Measurements from ENCODE around the gene TNFRSF6B. TPM values are rescaled to one million over a fixed set of nuclear protein-coding genes. Genes with fewer than 3 reads are reported as not detected.
"Not testable (repeated sequence)": the region's sequence is repeated elsewhere in the genome, so short reads cannot be mapped to it uniquely, and the experiment has no call there.

Gene TNFRSF6B, protein sequence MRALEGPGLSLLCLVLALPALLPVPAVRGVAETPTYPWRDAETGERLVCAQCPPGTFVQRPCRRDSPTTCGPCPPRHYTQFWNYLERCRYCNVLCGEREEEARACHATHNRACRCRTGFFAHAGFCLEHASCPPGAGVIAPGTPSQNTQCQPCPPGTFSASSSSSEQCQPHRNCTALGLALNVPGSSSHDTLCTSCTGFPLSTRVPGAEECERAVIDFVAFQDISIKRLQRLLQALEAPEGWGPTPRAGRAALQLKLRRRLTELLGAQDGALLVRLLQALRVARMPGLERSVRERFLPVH
- not detected in 2 replicates for total RNA-seq
- long read RNA-seq = 0 reads

DNA sequence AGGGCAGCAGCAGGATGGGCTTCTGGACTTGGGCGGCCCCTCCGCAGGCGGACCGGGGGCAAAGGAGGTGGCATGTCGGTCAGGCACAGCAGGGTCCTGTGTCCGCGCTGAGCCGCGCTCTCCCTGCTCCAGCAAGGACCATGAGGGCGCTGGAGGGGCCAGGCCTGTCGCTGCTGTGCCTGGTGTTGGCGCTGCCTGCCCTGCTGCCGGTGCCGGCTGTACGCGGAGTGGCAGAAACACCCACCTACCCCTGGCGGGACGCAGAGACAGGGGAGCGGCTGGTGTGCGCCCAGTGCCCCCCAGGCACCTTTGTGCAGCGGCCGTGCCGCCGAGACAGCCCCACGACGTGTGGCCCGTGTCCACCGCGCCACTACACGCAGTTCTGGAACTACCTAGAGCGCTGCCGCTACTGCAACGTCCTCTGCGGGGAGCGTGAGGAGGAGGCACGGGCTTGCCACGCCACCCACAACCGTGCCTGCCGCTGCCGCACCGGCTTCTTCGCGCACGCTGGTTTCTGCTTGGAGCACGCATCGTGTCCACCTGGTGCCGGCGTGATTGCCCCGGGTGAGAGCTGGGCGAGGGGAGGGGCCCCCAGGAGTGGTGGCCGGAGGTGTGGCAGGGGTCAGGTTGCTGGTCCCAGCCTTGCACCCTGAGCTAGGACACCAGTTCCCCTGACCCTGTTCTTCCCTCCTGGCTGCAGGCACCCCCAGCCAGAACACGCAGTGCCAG is at the start of gene TNFRSF6B:
TSS of gene TNFRSF6B (plus strand) at position 25 of the 729 bp plus-strand sequence. CDS start at position 141, 116 bp downstream.
- TF ChIP-seq, protein P1, sequence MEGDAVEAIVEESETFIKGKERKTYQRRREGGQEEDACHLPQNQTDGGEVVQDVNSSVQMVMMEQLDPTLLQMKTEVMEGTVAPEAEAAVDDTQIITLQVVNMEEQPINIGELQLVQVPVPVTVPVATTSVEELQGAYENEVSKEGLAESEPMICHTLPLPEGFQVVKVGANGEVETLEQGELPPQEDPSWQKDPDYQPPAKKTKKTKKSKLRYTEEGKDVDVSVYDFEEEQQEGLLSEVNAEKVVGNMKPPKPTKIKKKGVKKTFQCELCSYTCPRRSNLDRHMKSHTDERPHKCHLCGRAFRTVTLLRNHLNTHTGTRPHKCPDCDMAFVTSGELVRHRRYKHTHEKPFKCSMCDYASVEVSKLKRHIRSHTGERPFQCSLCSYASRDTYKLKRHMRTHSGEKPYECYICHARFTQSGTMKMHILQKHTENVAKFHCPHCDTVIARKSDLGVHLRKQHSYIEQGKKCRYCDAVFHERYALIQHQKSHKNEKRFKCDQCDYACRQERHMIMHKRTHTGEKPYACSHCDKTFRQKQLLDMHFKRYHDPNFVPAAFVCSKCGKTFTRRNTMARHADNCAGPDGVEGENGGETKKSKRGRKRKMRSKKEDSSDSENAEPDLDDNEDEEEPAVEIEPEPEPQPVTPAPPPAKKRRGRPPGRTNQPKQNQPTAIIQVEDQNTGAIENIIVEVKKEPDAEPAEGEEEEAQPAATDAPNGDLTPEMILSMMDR (conservative IDR thresholded peaks at IDR 0.05) = no peak
- Mint-ChIP-seq H3K27me3 (ENCODE audit: low read depth) (peaks cover 13% of the 10 kb centered on the region), H3K36me3 (ENCODE audit: low read depth) (peaks cover 5% of the 10 kb centered on the region), H3K4me1 (no peaks in the 10 kb centered on the region), H3K4me3 (peak within 1 kb of the TSS; percentile 31), H3K27ac (ENCODE audit: unreplicated experiment) (no peak within 1 kb of the TSS), H3K9me3 (no peaks in the 10 kb centered on the region)
- DNase-seq (ENCODE audit: low read depth, low spot score) = no peak

DNA sequence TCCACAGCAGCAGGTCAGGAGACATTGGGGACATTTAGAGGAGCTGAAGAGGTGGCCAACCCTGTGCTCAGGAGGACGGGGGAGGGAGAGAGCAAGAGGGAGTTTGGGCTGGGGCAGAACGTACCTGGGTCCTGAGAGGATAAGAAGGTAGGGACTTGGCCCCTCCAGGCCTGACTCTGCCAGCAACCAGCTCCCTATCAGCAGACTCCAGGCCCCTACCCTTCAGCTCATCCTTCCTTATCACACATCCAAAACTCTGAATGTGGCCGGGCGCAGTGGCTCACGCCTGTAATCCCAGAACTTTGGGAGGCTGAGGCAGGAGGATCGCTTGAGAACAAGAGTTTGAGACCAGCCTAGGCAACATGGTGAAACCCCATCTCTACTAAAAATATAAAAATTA is 48.3 kb upstream of the TNFRSF6B start:
- H3K9me3 Mint-ChIP-seq = no peaks in the 10 kb centered on the region
- no peak for DNase-seq (ENCODE audit: low read depth, low spot score)
- TF ChIP-seq, protein P1 (conservative IDR thresholded peaks at IDR 0.05) = no peak
- peaks cover 6% of the 10 kb centered on the region for H3K4me1 Mint-ChIP-seq
- H3K4me3 Mint-ChIP-seq = peak overlapping the region; percentile 72
- no peaks in the 10 kb centered on the region for H3K27me3 Mint-ChIP-seq (ENCODE audit: low read depth)
- H3K27ac Mint-ChIP-seq (ENCODE audit: unreplicated experiment) = no peak overlapping the region
- H3K36me3 Mint-ChIP-seq (ENCODE audit: low read depth) = peaks cover 2% of the 10 kb centered on the region

DNA sequence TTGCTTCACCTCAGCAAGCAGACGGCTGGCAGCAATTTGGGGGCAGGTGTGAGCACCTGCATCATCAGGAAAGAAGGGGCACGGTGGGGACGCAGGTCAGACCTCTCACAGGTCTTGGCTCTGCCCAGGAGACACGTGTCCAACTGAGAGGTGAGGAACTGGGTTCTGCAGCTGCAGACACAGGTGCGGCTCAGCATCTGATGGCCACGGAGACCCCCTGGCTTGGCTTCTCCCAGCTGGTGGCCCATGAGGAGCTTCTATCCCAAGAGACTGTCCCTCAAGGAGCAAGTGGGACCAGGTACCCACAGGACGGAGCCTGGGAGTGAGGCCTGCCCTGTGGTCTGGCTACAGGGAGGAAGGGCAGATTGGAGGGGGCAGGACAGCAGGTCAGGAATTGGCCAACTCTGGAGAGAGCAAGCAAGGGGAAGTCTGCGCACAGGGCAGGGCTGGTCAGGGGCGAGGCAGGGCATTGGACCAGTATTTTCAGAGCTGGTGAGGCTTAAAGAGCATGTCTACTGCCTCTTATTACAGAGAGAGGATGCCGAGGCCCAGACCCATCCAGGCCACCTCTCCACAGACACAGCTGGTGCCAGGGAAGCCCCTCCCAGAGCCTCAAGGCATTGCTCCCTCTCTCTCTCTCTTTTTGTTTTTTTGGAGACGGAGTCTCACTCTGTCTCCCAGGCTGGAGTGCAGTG is 47.4 kb upstream of the TNFRSF6B start:
- Mint-ChIP-seq H3K4me3 (peak overlapping the region; percentile 44), H3K9me3 (no peaks in the 10 kb centered on the region), H3K4me1 (peaks cover 8% of the 10 kb centered on the region), H3K27ac (ENCODE audit: unreplicated experiment) (no peak overlapping the region), H3K27me3 (ENCODE audit: low read depth) (no peaks in the 10 kb centered on the region), H3K36me3 (ENCODE audit: low read depth) (peaks cover 2% of the 10 kb centered on the region)
- TF ChIP-seq, protein P1 (conservative IDR thresholded peaks at IDR 0.05) = no peak
- DNase-seq (ENCODE audit: low read depth, low spot score) = no peak

DNA sequence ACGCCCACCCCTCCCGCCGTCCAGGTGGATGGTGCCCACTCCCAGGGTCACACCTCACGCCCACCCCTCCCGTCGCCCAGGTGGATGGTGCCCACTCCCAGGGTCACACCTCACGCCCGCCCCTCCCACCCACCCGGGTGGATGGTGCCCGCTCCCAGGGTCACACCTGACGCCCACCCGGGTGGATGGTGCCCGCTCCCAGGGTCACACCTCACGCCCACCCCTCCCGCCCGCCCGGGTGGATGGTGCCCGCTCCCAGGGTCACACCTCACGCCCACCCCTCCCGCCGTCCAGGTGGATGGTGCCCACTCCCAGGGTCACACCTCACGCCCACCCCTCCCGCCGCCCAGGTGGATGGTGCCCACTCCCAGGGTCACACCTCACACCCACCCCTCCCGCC is 46.0 kb upstream of the TNFRSF6B start:
- H3K27me3 Mint-ChIP-seq (ENCODE audit: low read depth); H3K27ac Mint-ChIP-seq (ENCODE audit: unreplicated experiment); H3K4me3 Mint-ChIP-seq; H3K36me3 Mint-ChIP-seq (ENCODE audit: low read depth); H3K9me3 Mint-ChIP-seq; DNase-seq (ENCODE audit: low read depth, low spot score): not testable (repeated sequence)
- H3K4me1 Mint-ChIP-seq = peaks cover 16% of the 10 kb centered on the region

DNA sequence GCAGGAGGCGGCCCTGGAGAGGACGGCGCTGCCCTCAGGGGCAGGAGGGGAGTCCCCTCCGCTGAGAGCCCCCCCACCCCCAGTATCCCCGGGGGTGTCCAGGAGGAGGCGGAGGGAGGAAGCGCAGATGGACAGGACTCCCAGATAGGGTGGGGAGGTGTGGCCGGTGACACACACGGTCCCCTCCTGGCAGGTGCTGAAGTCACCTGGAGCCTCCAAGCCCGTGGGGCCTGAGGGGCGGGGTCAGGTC is 44.6 kb upstream of the TNFRSF6B start:
- Mint-ChIP-seq H3K4me1 (peaks cover 16% of the 10 kb centered on the region), H3K4me3 (peak overlapping the region; percentile 92), H3K27me3 (ENCODE audit: low read depth) (no peaks in the 10 kb centered on the region), H3K9me3 (no peaks in the 10 kb centered on the region), H3K36me3 (ENCODE audit: low read depth) (peaks cover 2% of the 10 kb centered on the region), H3K27ac (ENCODE audit: unreplicated experiment) (no peak overlapping the region)
- DNase-seq (ENCODE audit: low read depth, low spot score) = no peak
- TF ChIP-seq, protein P1 (conservative IDR thresholded peaks at IDR 0.05) = no peak

Measured in neural crest cell (in vitro differentiated cells).